ENCODE data around the gene ALG14.

Gene ALG14

DNA sequence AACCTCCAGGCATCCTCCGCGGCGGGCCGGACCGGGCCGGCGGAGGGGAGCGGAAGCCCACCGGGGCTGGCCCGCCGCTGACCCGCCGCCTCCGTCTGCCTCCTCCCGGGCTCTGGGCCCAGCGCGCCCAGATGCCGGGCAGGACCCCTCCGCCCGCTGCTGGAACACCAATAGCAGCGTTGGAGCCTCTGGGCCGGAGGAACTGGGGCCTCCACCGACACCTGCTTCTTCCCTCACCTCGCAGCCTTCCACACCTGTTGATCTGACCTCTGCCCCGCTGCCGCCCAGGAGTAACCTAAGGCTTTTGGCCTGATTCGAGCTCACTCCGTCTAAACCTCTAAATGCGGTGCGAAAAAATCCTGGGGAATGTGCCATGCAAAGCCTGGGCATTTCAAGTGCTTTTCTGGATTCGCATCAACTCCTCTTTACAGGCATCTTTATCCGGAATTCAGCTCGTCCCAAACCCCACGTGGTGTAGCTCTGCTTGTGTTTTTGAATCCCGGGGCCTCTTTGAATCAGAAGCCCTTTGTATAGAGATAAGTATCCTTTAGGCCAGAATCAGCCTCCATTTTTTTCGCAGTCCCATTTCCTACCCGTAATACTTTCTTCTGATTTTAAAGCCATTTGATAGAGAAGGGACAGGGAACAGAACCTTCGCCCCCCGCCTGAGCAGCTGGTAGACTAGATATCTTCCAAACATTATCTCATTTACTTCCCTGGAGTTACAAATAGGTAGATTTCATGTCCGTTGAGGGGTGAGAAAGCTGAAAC is 145.2 kb downstream of the ALG14 start:
- peak; percentile 89 for DNase-seq (ENCODE audit: low spot score)

DNA sequence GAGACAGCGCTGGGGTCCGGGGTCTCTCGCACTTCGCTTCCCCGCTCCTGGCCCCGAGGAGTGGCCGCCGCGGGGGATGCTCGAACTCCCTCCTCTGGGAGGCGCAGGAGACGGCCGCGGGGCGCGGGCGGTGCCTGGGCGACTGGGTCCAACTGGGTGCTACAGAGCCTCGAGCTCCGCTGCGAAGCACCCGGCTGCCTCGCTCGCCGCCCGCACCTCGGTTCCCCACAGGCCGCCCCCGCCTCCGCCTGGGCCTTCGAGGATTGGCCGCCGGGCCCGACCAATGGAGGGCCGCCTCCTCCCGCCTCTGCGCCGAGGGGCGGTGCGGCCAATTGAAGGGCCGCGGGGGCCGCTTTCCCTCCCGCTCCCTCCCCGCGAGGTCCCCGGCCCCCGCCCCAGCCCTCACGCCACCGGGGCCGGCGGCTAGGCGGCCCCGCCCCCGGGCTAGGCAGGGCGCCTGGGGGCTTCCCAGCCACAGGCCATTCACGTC is 145.8 kb downstream of the ALG14 start, which contains the start of gene CNN3:
Gene CNN3, minus strand, starts transcription at position 196 of the 490 bp plus-strand sequence. CDS start 216 bp downstream, outside the sequence.
- peak; percentile 92 for DNase-seq (ENCODE audit: low spot score)

DNA sequence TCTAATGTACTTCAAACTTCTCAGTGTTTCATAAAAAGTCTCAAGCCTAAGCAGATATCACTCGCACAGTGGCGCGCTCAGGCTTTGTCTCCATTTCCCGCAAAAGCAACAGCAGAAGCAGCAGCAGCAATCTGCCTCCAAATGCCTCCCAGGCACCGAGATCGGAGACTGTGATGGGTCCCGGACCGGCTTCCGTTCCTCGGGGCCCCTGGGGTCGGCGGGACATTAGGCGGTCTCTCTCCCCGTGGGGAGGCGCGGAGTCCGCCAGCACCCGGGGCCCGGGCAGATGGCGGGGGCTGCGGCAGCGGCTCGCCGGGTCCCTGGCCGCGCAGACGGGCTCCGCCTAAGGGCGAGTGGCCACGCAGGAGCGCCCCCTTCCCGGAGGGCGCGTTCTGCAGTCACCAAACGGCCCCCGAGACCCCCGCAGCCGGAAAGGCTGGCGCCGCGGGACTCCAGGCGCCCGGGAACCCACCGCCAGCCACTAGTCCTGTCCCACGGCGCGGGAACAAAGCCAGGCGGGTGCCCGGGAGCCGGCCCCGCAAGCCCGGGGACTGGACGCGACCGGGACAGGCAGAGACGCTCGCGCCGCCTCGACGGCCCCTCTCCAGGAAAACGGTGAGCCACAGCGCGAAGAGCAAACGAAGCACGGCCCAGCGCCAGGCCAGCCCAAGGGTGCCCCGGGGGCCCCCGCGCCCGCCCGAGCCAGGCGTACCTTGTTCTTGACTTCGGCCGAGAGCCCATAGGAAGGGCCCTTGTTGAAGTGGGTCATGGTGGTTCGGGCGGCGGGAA is 146.4 kb downstream of the ALG14 start:
- DNase-seq (ENCODE audit: low spot score) = peak; percentile 41

DNA sequence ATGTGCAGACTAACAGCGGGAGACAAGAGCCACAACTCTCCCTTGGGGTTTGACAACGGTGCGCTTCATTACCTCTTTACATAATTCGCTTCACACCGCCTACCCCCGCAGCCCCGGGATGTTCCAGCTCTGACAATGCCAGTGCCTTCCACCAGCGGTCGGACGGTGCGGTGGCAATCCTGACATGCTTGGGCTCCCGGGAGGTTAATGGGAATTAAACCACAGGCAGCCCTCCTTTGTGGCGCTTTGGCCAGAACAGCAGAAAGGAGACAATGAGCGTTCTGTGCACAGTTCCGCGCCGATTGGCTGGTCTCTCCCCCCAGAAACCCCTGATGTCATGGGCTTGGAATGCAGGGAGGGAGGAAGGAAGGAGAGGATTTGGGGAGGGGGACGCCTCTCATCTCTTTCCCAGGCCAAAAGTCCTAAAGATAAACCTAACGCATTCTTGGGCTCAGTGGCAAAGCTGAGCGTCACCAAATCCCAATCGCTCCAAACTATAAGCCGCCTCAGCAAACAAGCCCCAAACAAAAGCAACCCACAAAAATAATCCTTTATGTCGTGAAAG is 147.1 kb downstream of the ALG14 start:
- peak; percentile 86 for DNase-seq (ENCODE audit: low spot score)

DNA sequence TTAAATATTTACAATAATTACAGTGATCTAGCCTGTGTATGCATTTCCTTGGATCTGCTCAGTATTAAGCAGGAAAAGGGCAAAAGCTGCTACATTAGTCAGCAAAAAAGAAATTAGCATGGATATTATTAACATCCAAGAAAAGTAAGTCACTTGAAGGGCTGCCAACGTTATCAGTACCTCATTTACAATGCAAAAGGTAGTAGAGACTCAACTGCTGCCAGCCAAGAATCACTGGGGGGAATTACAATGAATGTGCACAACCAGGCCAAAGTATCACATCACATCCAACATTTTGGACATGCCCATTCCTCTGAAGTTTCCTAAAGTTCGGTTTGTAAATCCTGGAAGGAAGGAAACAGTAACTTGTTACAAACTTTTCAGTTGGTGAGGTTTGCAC is 147.7 kb downstream of the ALG14 start:
- DNase-seq (ENCODE audit: low spot score) = peak; percentile 45

Measured in pons (tissue), 1 donor.